GM12878 (cell line): ENCODE results near the gene CD63. TPM values are rescaled to one million over a fixed set of nuclear protein-coding genes. Genes with fewer than 3 reads are reported as not detected.

Experiments
- CREB1 ChIP-seq: IDR thresholded peaks from 2 replicates; pipeline ENCODE4 v1.6.1; 2012; ENCODE audit warnings: low read depth, mild to moderate bottlenecking, inconsistent platforms
- FOXK2 ChIP-seq: fragments of 450-650 bp; IDR thresholded peaks from 2 replicates; pipeline ENCODE4 v1.6.1; 2017; ENCODE audit warnings: mild to moderate bottlenecking, moderate library complexity
- HDAC2 ChIP-seq: fragments of 200-600 bp; sonication (generic); IDR thresholded peaks from 2 replicates; pipeline ENCODE4 v1.6.1; 2017
- MEF2B ChIP-seq: fragments of 450-650 bp; IDR thresholded peaks from 2 replicates; pipeline ENCODE4 v1.6.1; 2018; ENCODE audit warnings: mild to moderate bottlenecking, moderate library complexity; ENCODE audit not compliant: partially characterized antibody, poor library complexity, severe bottlenecking
- SP1 ChIP-seq: IDR thresholded peaks from one replicate; pipeline ENCODE4 v1.6.1; 2011; ENCODE audit warnings: low read depth, low read length
- TCF3 ChIP-seq: IDR thresholded peaks from 2 replicates; pipeline ENCODE4 v1.6.1; 2012; ENCODE audit warnings: low read depth, mild to moderate bottlenecking, low read length, borderline replicate concordance; ENCODE audit not compliant: insufficient read depth
- WRNIP1 ChIP-seq: IDR thresholded peaks from 2 replicates; pipeline ENCODE4 v1.6.1; 2011; ENCODE audit warnings: low read depth, low read length, improper control_type of control experiment, borderline replicate concordance
- YBX1 ChIP-seq: fragments of 450-650 bp; IDR thresholded peaks from 2 replicates; pipeline ENCODE4 v1.6.1; 2016; ENCODE audit warnings: antibody characterized with exemption
- ZBED1 ChIP-seq: IDR thresholded peaks from 2 replicates; pipeline ENCODE4 v1.6.1; 2016; ENCODE audit warnings: borderline replicate concordance
- polyA plus RNA-seq, 11 experiments: library from polyadenylated mRNA; depleted of rRNA in 4 of 11; unstranded in 6 of 11; stranded (reverse) in 5 of 11; fragments of >200 nt; fragmentation: Nextera tagmentation in 4 of 11; fragmentation: Illumina TruSeq in 1 of 11; extraction: Ambion mirVana in 4 of 11; extraction: Trizol in 1 of 11; gene quantifications; 1 replicate in 1 of 11; 2 replicates in 10 of 11; pipeline versions ENCODE4 v1.2.1 to v1.2.3, GENCODE V29; 2011 to 2016; ENCODE audit warnings: inconsistent platforms in 2 of 11, missing spikeins in 2 of 11, low read depth in 1 of 11
- total RNA-seq, 4 experiments: library from RNA; depleted of rRNA in 3 of 4; stranded (reverse); fragments of >200 nt in 3 of 4; fragmentation: Illumina TruSeq in 1 of 4; extraction: Trizol in 1 of 4; gene quantifications; 2 replicates each; pipeline versions ENCODE4 v1.2.1 to v1.2.3, GENCODE V29; 2013 to 2021
- TF ChIP-seq, protein P1 (sequence below): IDR thresholded peaks from 2 replicates; pipeline ENCODE4 v1.6.1; 2012; ENCODE audit warnings: mild to moderate bottlenecking, low read depth, low read length
- TF ChIP-seq, protein P2 (sequence below): fragments of 450-650 bp; IDR thresholded peaks from 2 replicates; pipeline ENCODE4 v1.6.1; 2016; ENCODE audit warnings: mild to moderate bottlenecking
- TF ChIP-seq, protein P3 (sequence below): IDR thresholded peaks from 2 replicates; pipeline ENCODE4 v1.6.1; 2011; ENCODE audit warnings: borderline replicate concordance, low read depth, mild to moderate bottlenecking, moderate library complexity, low read length; ENCODE audit not compliant: insufficient read depth, poor library complexity, severe bottlenecking
- TF ChIP-seq, protein P4 (sequence below): fragments of 450-650 bp; formaldehyde crosslinking; IDR thresholded peaks from 2 replicates; pipeline ENCODE4 v1.5.0; 2022; ENCODE audit warnings: mild to moderate bottlenecking, missing genetic modification characterization
- TF ChIP-seq, protein P5 (sequence below): IDR thresholded peaks from 2 replicates; pipeline ENCODE4 v1.6.1; 2012; ENCODE audit warnings: low read depth, low read length, improper control_type of control experiment
- TF ChIP-seq, protein P6 (sequence below): fragments of 450-650 bp; IDR thresholded peaks from 2 replicates; pipeline ENCODE4 v1.6.1; 2014; ENCODE audit warnings: mild to moderate bottlenecking

Gene CD63
- total and polyA plus RNA-seq, 10 of the 15 experiments (the other 5 are each of a cell fraction or from before 2014, with no cell fraction given): 147 to 220 (median 183) TPM

DNA sequence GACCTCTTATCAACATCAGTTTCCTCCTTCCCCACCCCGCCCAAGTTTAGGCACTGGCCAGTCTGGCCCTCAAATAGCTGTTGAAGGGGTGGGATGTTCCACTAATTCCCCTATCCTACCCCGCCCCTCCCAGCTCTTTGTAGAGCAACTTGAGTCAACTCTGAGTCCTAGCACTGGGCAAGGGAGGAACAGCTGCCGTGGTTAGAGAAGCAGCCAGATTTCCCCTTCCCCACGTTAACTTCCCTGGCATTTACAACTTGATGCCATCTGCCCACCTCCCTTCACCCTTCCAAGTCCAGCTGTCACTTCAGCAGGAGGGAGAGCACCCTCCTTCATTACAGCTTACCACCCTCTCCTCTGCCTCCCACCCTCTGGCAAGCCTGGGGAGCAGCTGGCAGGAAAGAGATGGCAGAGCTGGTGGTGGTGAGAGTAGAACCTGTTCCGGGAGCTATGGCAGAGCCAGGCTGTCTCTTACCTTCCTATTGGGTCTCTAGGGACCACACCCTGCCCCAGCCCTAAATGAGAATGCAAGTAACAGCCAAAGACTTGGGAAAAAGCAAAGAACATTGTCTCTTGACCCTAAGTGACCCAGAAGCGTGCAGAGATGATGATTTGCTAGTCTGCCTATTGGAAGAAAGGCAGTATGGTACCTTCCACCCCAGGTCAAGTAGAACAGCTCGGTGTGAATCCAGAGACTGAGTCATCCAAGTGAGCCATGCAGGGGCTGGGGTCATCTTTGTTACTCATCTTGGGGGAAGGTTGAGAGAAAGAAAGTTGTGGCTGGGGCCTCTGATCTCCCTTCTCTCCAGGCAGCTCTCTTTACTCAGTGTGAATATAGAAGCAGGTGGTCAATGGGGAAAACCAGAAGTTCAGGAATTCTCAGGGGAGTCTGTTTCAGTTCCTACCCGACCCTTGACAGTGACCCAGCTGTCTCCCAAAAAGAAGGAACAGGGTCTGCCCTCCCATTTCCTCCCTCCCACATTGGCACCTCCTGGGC, 11.5 kb downstream of the CD63 start (continued):
- TF ChIP-seq, protein P1, sequence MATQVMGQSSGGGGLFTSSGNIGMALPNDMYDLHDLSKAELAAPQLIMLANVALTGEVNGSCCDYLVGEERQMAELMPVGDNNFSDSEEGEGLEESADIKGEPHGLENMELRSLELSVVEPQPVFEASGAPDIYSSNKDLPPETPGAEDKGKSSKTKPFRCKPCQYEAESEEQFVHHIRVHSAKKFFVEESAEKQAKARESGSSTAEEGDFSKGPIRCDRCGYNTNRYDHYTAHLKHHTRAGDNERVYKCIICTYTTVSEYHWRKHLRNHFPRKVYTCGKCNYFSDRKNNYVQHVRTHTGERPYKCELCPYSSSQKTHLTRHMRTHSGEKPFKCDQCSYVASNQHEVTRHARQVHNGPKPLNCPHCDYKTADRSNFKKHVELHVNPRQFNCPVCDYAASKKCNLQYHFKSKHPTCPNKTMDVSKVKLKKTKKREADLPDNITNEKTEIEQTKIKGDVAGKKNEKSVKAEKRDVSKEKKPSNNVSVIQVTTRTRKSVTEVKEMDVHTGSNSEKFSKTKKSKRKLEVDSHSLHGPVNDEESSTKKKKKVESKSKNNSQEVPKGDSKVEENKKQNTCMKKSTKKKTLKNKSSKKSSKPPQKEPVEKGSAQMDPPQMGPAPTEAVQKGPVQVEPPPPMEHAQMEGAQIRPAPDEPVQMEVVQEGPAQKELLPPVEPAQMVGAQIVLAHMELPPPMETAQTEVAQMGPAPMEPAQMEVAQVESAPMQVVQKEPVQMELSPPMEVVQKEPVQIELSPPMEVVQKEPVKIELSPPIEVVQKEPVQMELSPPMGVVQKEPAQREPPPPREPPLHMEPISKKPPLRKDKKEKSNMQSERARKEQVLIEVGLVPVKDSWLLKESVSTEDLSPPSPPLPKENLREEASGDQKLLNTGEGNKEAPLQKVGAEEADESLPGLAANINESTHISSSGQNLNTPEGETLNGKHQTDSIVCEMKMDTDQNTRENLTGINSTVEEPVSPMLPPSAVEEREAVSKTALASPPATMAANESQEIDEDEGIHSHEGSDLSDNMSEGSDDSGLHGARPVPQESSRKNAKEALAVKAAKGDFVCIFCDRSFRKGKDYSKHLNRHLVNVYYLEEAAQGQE: no peak
- TF ChIP-seq MEF2B: peak; percentile 78
- TF ChIP-seq TCF3: peak; percentile 70; the same call in 1 of the 2 replicates
- TF ChIP-seq HDAC2: no peak
- no peak for TF ChIP-seq YBX1
- no peak for TF ChIP-seq FOXK2
- no peak for TF ChIP-seq ZBED1
- TF ChIP-seq, protein P2, sequence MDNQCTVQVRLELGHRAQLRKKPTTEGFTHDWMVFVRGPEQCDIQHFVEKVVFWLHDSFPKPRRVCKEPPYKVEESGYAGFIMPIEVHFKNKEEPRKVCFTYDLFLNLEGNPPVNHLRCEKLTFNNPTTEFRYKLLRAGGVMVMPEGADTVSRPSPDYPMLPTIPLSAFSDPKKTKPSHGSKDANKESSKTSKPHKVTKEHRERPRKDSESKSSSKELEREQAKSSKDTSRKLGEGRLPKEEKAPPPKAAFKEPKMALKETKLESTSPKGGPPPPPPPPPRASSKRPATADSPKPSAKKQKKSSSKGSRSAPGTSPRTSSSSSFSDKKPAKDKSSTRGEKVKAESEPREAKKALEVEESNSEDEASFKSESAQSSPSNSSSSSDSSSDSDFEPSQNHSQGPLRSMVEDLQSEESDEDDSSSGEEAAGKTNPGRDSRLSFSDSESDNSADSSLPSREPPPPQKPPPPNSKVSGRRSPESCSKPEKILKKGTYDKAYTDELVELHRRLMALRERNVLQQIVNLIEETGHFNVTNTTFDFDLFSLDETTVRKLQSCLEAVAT: no peak
- TF ChIP-seq SP1: no peak
- TF ChIP-seq, protein P3, sequence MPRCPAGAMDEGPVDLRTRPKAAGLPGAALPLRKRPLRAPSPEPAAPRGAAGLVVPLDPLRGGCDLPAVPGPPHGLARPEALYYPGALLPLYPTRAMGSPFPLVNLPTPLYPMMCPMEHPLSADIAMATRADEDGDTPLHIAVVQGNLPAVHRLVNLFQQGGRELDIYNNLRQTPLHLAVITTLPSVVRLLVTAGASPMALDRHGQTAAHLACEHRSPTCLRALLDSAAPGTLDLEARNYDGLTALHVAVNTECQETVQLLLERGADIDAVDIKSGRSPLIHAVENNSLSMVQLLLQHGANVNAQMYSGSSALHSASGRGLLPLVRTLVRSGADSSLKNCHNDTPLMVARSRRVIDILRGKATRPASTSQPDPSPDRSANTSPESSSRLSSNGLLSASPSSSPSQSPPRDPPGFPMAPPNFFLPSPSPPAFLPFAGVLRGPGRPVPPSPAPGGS: peak; percentile 44
- TF ChIP-seq, protein P4, sequence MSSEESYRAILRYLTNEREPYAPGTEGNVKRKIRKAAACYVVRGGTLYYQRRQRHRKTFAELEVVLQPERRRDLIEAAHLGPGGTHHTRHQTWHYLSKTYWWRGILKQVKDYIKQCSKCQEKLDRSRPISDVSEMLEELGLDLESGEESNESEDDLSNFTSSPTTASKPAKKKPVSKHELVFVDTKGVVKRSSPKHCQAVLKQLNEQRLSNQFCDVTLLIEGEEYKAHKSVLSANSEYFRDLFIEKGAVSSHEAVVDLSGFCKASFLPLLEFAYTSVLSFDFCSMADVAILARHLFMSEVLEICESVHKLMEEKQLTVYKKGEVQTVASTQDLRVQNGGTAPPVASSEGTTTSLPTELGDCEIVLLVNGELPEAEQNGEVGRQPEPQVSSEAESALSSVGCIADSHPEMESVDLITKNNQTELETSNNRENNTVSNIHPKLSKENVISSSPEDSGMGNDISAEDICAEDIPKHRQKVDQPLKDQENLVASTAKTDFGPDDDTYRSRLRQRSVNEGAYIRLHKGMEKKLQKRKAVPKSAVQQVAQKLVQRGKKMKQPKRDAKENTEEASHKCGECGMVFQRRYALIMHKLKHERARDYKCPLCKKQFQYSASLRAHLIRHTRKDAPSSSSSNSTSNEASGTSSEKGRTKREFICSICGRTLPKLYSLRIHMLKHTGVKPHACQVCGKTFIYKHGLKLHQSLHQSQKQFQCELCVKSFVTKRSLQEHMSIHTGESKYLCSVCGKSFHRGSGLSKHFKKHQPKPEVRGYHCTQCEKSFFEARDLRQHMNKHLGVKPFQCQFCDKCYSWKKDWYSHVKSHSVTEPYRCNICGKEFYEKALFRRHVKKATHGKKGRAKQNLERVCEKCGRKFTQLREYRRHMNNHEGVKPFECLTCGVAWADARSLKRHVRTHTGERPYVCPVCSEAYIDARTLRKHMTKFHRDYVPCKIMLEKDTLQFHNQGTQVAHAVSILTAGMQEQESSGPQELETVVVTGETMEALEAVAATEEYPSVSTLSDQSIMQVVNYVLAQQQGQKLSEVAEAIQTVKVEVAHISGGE (CRISPR knock-in tag): no peak
- peak; percentile 19; the same call in 1 of the 2 replicates for TF ChIP-seq CREB1
- no peak for TF ChIP-seq WRNIP1
- TF ChIP-seq, protein P5, sequence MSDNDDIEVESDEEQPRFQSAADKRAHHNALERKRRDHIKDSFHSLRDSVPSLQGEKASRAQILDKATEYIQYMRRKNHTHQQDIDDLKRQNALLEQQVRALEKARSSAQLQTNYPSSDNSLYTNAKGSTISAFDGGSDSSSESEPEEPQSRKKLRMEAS: no peak
- TF ChIP-seq, protein P6, sequence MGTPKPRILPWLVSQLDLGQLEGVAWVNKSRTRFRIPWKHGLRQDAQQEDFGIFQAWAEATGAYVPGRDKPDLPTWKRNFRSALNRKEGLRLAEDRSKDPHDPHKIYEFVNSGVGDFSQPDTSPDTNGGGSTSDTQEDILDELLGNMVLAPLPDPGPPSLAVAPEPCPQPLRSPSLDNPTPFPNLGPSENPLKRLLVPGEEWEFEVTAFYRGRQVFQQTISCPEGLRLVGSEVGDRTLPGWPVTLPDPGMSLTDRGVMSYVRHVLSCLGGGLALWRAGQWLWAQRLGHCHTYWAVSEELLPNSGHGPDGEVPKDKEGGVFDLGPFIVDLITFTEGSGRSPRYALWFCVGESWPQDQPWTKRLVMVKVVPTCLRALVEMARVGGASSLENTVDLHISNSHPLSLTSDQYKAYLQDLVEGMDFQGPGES: no peak
